SKM-1 treated with dmso at 0.1 percent for 144 hours (cell line): ENCODE measurements around the gene PODXL.
A peak's percentile ranks its signal among the peaks of the same experiment; 100 is the strongest.
"Not testable (repeated sequence)": the region's sequence is repeated elsewhere in the genome, so short reads cannot be mapped to it uniquely, and the experiment has no call there.

Experiments used
- DNase-seq: peaks from one replicate; lab custom pipeline; 2025; ENCODE audit not compliant: unreplicated experiment; lab: John Stamatoyannopoulos, UW

The PODXL gene

GRCh38 chr7:131511774-131512535 lies 44.5 kb downstream of the PODXL start:
- DNase-seq, result no peak

GRCh38 chr7:131511071-131511470 lies 45.4 kb downstream of the PODXL start:
- no peak for DNase-seq

GRCh38 chr7:131509781-131510180 lies 46.6 kb downstream of the PODXL start:
- no peak for DNase-seq

- DNase-seq, result no peak
These were observed 47.5 kb downstream of the PODXL start for GRCh38 chr7:131508754-131509486.

- peak; percentile 56 for DNase-seq
These were observed 48.7 kb downstream of the PODXL start for GRCh38 chr7:131507592-131508331.

- DNase-seq, result no peak
These were observed 49.8 kb downstream of the PODXL start for GRCh38 chr7:131506597-131506996.

- DNase-seq, result no peak
These were observed 50.5 kb downstream of the PODXL start for GRCh38 chr7:131505636-131506557.

GRCh38 chr7:131505037-131505620 lies 51.3 kb downstream of the PODXL start:
- DNase-seq, result not testable (repeated sequence)

GRCh38 chr7:131504157-131504899 lies 52.1 kb downstream of the PODXL start:
- DNase-seq, result no peak

- DNase-seq, result no peak
These were observed 52.8 kb downstream of the PODXL start for GRCh38 chr7:131503639-131504038.

- DNase-seq, result no peak
These were observed 53.5 kb downstream of the PODXL start for GRCh38 chr7:131502810-131503508.

GRCh38 chr7:131501930-131502685 lies 54.3 kb downstream of the PODXL start:
- no peak for DNase-seq

GRCh38 chr7:131501422-131501821 lies 55.0 kb downstream of the PODXL start:
- DNase-seq, result no peak

- no peak for DNase-seq
These were observed 56.1 kb downstream of the PODXL start for GRCh38 chr7:131500357-131500756.

- DNase-seq, result no peak
These were observed 56.6 kb downstream of the PODXL start for GRCh38 chr7:131499801-131500200.

GRCh38 chr7:131498237-131498885 lies 58.1 kb downstream of the PODXL start:
- DNase-seq, result no peak

- DNase-seq, result no peak
These were observed 59.0 kb downstream of the PODXL start for GRCh38 chr7:131497454-131497853.
